Mammary epithelial cell (primary cell): ENCODE measurements around the gene ACY1.

ENCODE experiments used
- EZH2 ChIP-seq: IDR thresholded peaks from 2 replicates; pipeline ENCODE4 v1.6.1; 2012; ENCODE audit warnings: low read length, inconsistent platforms, borderline replicate concordance
- TF ChIP-seq, protein P1 (sequence below), 2 donors: IDR thresholded peaks in 1 of 2; conservative IDR thresholded peaks in 1 of 2; 2 replicates each; pipeline ENCODE4 v1.5.1; 2011 to 2012; ENCODE audit warnings: inconsistent platforms in 2 of 2, low read length in 2 of 2, mild to moderate bottlenecking in 2 of 2, control low read depth in 1 of 2, low read depth in 1 of 2; ENCODE audit not compliant: insufficient read depth in 1 of 2; ENCODE audit errors: extremely low read depth in 1 of 2

GRCh38 chr3:51944451-51945021 lies 38.8 kb upstream of the ACY1 start:
- TF ChIP-seq, protein P1, sequence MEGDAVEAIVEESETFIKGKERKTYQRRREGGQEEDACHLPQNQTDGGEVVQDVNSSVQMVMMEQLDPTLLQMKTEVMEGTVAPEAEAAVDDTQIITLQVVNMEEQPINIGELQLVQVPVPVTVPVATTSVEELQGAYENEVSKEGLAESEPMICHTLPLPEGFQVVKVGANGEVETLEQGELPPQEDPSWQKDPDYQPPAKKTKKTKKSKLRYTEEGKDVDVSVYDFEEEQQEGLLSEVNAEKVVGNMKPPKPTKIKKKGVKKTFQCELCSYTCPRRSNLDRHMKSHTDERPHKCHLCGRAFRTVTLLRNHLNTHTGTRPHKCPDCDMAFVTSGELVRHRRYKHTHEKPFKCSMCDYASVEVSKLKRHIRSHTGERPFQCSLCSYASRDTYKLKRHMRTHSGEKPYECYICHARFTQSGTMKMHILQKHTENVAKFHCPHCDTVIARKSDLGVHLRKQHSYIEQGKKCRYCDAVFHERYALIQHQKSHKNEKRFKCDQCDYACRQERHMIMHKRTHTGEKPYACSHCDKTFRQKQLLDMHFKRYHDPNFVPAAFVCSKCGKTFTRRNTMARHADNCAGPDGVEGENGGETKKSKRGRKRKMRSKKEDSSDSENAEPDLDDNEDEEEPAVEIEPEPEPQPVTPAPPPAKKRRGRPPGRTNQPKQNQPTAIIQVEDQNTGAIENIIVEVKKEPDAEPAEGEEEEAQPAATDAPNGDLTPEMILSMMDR (conservative IDR thresholded peaks at IDR 0.05 in 1 of 2, IDR thresholded peaks at IDR 0.05 in 1 of 2; ENCODE audit: extremely low read depth in 1 of 2, insufficient read depth in 1 of 2, low read depth in 1 of 2, low read length in 2 of 2): no peak
- no peak for TF ChIP-seq EZH2
